GM20000 (cell line): ENCODE data around the gene SAPCD2.

ENCODE experiments used
- DNase-seq: peaks from one replicate; pipeline ENCODE4 v3.0.0; 2012; ENCODE audit warnings: low spot score
- CTCF ChIP-seq: IDR thresholded peaks from 2 replicates; pipeline ENCODE4 v1.5.1; 2012; ENCODE audit warnings: mild to moderate bottlenecking, control low read depth; ENCODE audit errors: extremely low read depth, missing control alignments

The SAPCD2 gene

DNA sequence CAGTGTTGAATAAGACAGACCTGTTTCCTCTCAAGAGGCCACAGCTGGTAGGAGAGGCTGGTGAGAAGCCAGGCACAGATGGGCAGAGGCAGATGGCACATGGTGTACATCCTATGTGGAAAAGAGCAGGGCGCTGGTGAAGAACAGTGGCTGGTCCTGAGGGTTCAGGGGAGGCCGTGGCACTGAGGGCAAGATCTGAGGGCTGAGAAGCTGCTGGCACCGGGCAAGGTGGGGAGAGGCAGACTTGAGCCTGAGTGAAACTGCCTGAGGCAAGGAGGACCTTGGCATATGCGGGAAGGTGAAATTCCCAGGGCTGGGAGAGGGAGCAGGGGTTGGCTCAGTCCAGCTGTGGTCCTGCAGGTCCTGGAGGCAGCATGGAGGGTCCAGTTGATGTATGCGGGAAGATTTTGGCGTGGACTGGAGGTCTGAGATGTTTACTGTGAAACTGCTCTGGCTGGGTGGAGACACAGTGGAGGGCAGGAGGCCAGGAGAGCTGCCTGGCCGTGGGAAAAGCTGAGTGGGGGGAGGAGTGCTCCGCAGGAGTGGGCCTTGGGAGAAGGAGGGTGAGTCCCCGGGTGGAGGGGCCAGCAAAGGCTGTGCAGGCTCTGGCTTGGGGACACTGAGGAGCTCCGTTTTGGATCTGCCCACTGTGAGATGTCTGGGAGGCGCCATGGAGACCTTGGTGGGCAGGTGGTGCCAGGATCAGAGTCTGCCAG is 19.0 kb upstream of the SAPCD2 start:
- no peak for TF ChIP-seq CTCF
- DNase-seq = no peak

DNA sequence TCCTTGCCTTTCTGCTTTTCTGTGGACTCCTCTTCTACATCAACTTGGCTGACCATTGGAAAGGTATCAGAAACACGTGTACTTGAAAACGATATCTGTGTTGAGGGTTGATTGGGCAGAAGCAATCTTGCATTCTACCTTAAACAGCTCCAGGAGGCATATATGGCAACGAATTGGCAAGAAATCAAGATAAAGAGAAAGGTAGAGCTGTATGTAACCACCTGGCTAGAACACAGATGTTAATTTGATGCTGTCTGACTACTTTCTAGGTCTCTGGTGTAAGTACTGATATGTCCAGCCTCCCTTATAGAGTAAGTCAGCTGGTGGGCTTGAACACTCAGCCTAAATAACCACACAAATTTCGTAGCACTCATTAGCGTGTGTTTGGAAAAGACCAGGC is 17.8 kb upstream of the SAPCD2 start:
- TF ChIP-seq CTCF = no peak
- no peak for DNase-seq

DNA sequence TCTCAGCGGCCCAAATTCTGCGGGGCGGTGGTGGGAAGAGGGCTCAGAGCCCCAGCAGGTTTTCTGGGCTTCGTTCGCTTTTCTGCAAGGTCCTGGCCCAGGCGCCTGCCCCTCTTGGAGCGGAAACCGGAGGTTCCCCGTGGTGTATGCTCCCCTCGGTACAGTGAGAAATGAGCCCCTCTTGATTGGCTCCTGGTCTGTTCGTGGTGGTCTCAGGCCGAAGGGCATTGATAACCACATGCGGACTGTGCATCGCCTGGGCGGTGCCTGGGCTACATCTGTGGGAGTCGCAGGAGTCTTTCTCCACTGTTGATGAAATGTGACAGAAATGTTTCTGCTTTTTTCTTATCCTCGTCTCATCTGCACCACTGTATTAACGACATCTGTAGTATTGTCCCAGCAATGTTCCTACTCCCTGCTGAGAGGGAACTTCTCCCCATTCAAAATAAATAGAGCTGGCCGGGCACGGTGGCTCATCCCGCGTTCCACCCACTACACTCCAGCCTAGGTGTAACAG is 17.1 kb upstream of the SAPCD2 start:
- TF ChIP-seq CTCF = no peak
- DNase-seq = no peak

DNA sequence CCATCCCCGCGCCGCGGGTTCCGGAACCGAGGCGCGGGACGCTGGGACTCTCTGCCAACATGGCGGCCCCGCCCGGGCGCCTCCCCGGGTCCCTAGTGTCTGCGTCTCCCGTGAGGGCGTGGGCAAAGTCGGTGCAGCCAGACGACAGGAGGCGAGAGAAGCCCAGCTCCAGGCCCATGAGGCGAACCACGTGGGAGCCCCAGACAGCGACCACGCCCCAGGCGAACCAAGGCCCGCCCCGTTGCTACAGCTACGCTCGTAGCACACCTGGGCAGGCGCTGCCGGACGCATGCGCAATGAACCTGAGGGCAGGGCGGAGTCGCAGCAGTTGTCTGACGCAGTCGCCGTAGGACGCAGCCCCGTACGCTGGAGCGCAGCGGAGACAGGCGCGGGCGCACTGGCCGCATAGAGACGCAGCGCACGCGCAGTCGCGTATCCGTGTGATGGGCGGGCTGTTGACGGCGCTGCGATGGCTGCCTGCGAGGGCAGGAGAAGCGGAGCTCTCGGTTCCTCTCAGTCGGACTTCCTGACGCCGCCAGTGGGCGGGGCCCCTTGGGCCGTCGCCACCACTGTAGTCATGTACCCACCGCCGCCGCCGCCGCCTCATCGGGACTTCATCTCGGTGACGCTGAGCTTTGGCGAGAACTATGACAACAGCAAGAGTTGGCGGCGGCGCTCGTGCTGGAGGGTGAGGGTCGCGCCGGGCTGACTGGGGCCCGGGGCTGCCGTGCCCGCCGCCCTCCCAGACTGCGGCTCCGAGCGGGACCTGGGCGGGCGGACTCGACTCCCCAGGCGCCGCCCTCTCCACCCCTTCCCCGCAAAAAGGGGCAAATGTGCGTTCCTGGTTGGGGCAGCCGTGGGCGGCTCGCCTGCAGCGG is 16.4 kb upstream of the SAPCD2 start, which contains the start of gene MAN1B1:
Gene MAN1B1 (plus strand): TSS at position 455 of the 878 bp plus-strand sequence. CDS start 15 bp downstream, at position 470.
- no peak for TF ChIP-seq CTCF
- peak; percentile 99 for DNase-seq

GRCh38 chr9:137085920-137086530 is 15.7 kb upstream of the SAPCD2 start:
- TF ChIP-seq CTCF = no peak
- DNase-seq = peak; percentile 54

DNA sequence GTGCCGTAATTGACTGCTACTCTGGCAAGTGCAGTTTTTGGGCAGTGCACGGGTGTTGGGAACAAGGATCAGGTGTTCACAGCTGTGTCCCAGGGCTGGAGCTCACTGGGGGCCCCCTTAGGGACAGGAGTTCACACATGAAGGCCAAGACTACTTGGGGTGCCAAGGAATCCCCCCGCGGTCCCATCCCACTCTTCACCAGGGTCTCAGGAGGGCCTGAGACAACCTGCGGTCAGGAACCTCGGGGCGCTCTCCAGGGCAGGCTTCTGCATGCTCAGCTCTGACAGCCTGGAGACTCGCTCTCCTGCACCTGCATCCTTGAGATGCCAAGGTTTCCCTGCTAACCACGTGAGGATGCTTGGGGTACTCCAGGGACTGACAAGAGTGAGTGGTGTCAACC is 14.2 kb upstream of the SAPCD2 start:
- no peak for TF ChIP-seq CTCF
- DNase-seq = no peak
